ENCODE measurements around the gene SASS6. TPM values are rescaled to one million over a fixed set of nuclear protein-coding genes. Genes with fewer than 3 reads are reported as not detected.

Gene SASS6
- total RNA-seq, 4 donors from 2014 or later: 2.1 to 3.8 (median 2.4) TPM

Other genes starting within 250 kb of the SASS6 start
- gene SLC35A3, start 162.9 kb downstream of the SASS6 start, total RNA-seq: 10 to 100 TPM; 14.3 to 23.5 (median 17.2) TPM
- gene TRMT13, start 233 bp upstream of the SASS6 start, total RNA-seq: 10 to 100 TPM; 10.8 to 33.7 (median 13.5) TPM
- gene LRRC39, start 45.3 kb upstream of the SASS6 start, total RNA-seq: 1 to 10 TPM in 1 of 4 donors, under 1 TPM in 3; 0.45 to 3.7 (median 0.73) TPM
- 10 to 100 TPM in 2 of 4 donors, 1 to 10 TPM in 2; 7.1 to 13.4 (median 10.2) TPM for gene DBT, start 116.9 kb upstream of the SASS6 start, total RNA-seq
- 10 to 100 TPM in 3 of 4 donors, 1 to 10 TPM in 1; 8.4 to 21.6 (median 14.5) TPM for gene RTCA, start 133.3 kb upstream of the SASS6 start, total RNA-seq
- 10 to 100 TPM in 3 of 4 donors, 1 to 10 TPM in 1; 9.9 to 22.8 (median 17.5) TPM for gene CDC14A, start 219.6 kb upstream of the SASS6 start, total RNA-seq

Measured in suprapubic skin (tissue), 4 donors.